ENCODE data around the gene CSDE1.

DNA sequence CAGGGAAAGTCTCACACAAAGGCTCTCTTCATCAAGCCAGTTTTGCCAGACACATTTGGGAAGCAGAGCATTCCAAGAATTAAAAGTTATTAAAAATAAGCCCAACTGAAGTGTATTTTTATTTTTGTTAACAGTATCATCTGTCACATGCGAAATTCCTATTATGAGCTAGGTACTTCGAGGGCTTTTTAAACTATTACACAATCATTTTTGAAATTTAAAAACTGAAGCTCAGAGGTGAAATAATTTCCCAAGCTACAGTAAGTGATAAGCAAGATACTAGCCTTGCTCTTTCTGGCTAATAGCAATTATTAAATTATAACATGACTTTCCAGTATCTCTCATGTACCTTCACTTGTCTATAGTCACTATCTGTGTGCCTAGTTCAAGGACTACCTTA is 29.2 kb downstream of the CSDE1 start:
- TF ChIP-seq POLR2AphosphoS5 (IDR thresholded peaks at IDR 0.05; ENCODE audit: low read depth, low read length) (no peak), POLR2A (IDR thresholded peaks at IDR 0.05; ENCODE audit: low read depth, low read length) (no peak), TAF1 (IDR thresholded peaks at IDR 0.05; ENCODE audit: low read depth, low read length) (no peak), SPI1 (IDR thresholded peaks at IDR 0.05; ENCODE audit: low read depth, low read length) (no peak), POU2F2 (IDR thresholded peaks at IDR 0.05; ENCODE audit: low read depth, low read length) (no peak)

All from GM12891 (cell line).